HEK293 (cell line): ENCODE measurements around the gene ZNF652.

Experiments
- CTCF ChIA-PET: fragments of 350-600 bp; formaldehyde crosslinking; extraction: SDS; loops from one replicate; lab custom pipeline; 2021; ENCODE audit warnings: antibody characterized with exemption; lab: Yijun Ruan, JAX
- POLR2A ChIA-PET: fragments of 300-600 bp; formaldehyde crosslinking; extraction: SDS; loops from one replicate; lab custom pipeline; 2020; ENCODE audit warnings: antibody characterized with exemption, inconsistent platforms; lab: Yijun Ruan, JAX
- H3K27ac ChIP-seq: fragments of 200-500 bp; sonication (Bioruptor generic); 2 replicates; pipeline ENCODE4 v1.5.1; 2014; ENCODE audit warnings: low read depth, low read length, control low read depth, inconsistent platforms; ENCODE audit errors: extremely low read depth
- H3K36me3 ChIP-seq, 2 experiments: fragments of 200-500 bp in 1 of 2; sonication (Bioruptor generic) in 1 of 2; 1 replicate in 1 of 2; 2 replicates in 1 of 2; pipeline ENCODE4 v1.5.1; 2014 to 2017; ENCODE audit warnings: inconsistent platforms in 2 of 2, low read length in 2 of 2; ENCODE audit not compliant: control insufficient read depth in 2 of 2, insufficient read depth in 1 of 2
- H3K4me1 ChIP-seq: fragments of 200-500 bp; sonication (Bioruptor generic); 2 replicates; pipeline ENCODE4 v1.5.1; 2014; ENCODE audit warnings: mild to moderate bottlenecking, low read length, inconsistent platforms; ENCODE audit not compliant: control insufficient read depth, insufficient read depth
- H3K4me3 ChIP-seq: 2 replicates; pipeline ENCODE4 v1.5.1; 2011; ENCODE audit warnings: low read depth, mild to moderate bottlenecking, control low read depth, low read length, moderate library complexity
- H3K9me3 ChIP-seq: fragments of 200-500 bp; sonication (Bioruptor generic); 2 replicates; pipeline ENCODE4 v1.5.1; 2014; ENCODE audit warnings: low read depth, low read length, inconsistent platforms; ENCODE audit not compliant: control insufficient read depth, insufficient read depth
- ZNF10 ChIP-seq: fragments of 450-650 bp; formaldehyde crosslinking; IDR thresholded peaks from 2 replicates; pipeline ENCODE4 v1.5.1; 2017; ENCODE audit warnings: missing biosample characterization, missing genetic modification characterization
- ZNF146 ChIP-seq: fragments of 450-650 bp; formaldehyde crosslinking; IDR thresholded peaks from 2 replicates; pipeline ENCODE4 v1.5.1; 2016; ENCODE audit warnings: missing biosample characterization, missing genetic modification characterization
- ZNF223 ChIP-seq: fragments of 450-650 bp; formaldehyde crosslinking; IDR thresholded peaks from 2 replicates; pipeline ENCODE4 v1.5.1; 2016; ENCODE audit warnings: missing biosample characterization, missing genetic modification characterization
- ZNF626 ChIP-seq: fragments of 450-650 bp; sonication (Bioruptor Pico); formaldehyde crosslinking; IDR thresholded peaks from 2 replicates; pipeline ENCODE4 v1.5.1; 2018; ENCODE audit warnings: missing biosample characterization, missing genetic modification characterization, inconsistent platforms
- ZNF791 ChIP-seq: fragments of 450-650 bp; formaldehyde crosslinking; IDR thresholded peaks from 2 replicates; pipeline ENCODE4 v1.5.1; 2016; ENCODE audit warnings: missing biosample characterization, missing genetic modification characterization
- ZSCAN5A ChIP-seq: fragments of 450-650 bp; formaldehyde crosslinking; IDR thresholded peaks from 2 replicates; pipeline ENCODE4 v1.5.1; 2016; ENCODE audit warnings: missing biosample characterization, missing genetic modification characterization
- TF ChIP-seq, protein P1 (sequence below): fragments of 450-650 bp; formaldehyde crosslinking; IDR thresholded peaks from 2 replicates; pipeline ENCODE4 v1.5.1; 2016; ENCODE audit warnings: missing biosample characterization, missing genetic modification characterization

The ZNF652 gene

DNA sequence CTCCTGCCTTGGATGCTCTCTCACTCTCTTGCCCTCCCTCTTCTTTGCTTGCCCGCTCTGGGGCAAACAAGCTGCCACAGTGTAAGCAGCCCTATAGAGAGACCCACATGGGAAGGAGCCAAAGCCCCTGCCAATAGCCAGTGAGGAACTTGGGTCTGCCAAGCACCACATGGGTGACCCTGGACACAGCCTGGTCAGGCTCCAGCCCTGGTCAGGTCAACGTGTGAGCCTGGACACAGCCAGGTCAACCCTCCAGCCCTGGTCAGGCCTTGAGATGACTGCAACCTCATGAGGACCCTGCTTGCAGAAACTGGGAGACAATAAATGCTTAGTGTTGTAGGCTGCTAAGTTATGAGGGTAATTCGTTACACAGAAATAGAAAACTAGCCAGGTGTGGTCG is 117.2 kb downstream of the ZNF652 start:
- Histone ChIP-seq H3K9me3 (no peaks in the 10 kb centered on the region), H3K4me1 (peaks cover 3% of the 10 kb centered on the region; the same call in 1 of the 2 replicates)
- ChIA-PET CTCF (no interaction called here), POLR2A (no interaction called here)
- no peak for TF ChIP-seq ZNF791 (tag by site-specific recombination)
- TF ChIP-seq ZNF223 (tag by site-specific recombination) = no peak
- no peak for TF ChIP-seq ZNF10 (tag by site-specific recombination)
- TF ChIP-seq ZNF626 (tag by site-specific recombination) = no peak
- TF ChIP-seq ZSCAN5A (tag by site-specific recombination) = no peak
- no peak for TF ChIP-seq ZNF146 (tag by site-specific recombination)
- TF ChIP-seq, protein P1, sequence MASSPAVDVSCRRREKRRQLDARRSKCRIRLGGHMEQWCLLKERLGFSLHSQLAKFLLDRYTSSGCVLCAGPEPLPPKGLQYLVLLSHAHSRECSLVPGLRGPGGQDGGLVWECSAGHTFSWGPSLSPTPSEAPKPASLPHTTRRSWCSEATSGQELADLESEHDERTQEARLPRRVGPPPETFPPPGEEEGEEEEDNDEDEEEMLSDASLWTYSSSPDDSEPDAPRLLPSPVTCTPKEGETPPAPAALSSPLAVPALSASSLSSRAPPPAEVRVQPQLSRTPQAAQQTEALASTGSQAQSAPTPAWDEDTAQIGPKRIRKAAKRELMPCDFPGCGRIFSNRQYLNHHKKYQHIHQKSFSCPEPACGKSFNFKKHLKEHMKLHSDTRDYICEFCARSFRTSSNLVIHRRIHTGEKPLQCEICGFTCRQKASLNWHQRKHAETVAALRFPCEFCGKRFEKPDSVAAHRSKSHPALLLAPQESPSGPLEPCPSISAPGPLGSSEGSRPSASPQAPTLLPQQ = no peak
- TF ChIP-seq, all 188 proteins: peak for 0
- H3K36me3 ChIP-seq = no peaks in the 10 kb centered on the region
- H3K4me3 ChIP-seq = no peak overlapping the region
- H3K27ac ChIP-seq = no peak overlapping the region
